KMS-11 (cell line): Measurements from ENCODE around the gene TIMELESS.

Source experiments
- H2AFZ ChIP-seq: fragments of 200-600 bp; sonication (generic); 2 replicates; pipeline ENCODE4 v1.6.1; 2016; ENCODE audit warnings: antibody characterized with exemption, mixed run types, low read depth
- H3K27ac ChIP-seq: fragments of 200-600 bp; sonication (generic); 2 replicates; pipeline ENCODE4 v1.6.1; 2016; ENCODE audit warnings: mild to moderate bottlenecking, mixed run types
- H3K27me3 ChIP-seq: fragments of 200-600 bp; sonication (generic); 2 replicates; pipeline ENCODE4 v1.6.1; 2017; ENCODE audit warnings: mild to moderate bottlenecking, low read depth, mixed run types, moderate library complexity; ENCODE audit not compliant: insufficient read depth
- H3K36me3 ChIP-seq: fragments of 200-600 bp; sonication (generic); 2 replicates; pipeline ENCODE4 v1.6.1; 2017; ENCODE audit warnings: mild to moderate bottlenecking, mixed run types; ENCODE audit not compliant: insufficient read depth
- H3K4me1 ChIP-seq: fragments of 200-600 bp; sonication (generic); 2 replicates; pipeline ENCODE4 v1.6.1; 2016; ENCODE audit warnings: mild to moderate bottlenecking, low read depth, mixed run types; ENCODE audit not compliant: poor library complexity, severe bottlenecking
- H3K4me2 ChIP-seq: fragments of 200-600 bp; sonication (generic); 2 replicates; pipeline ENCODE4 v1.7.0; 2016; ENCODE audit warnings: mild to moderate bottlenecking, mixed run types
- H3K4me3 ChIP-seq: fragments of 200-600 bp; sonication (generic); IDR thresholded peaks from 2 replicates; pipeline ENCODE4 v1.6.1; 2017; ENCODE audit warnings: low read depth, low read length, mixed read lengths; ENCODE audit not compliant: insufficient read depth
- H3K79me2 ChIP-seq: fragments of 200-600 bp; sonication (generic); 2 replicates; pipeline ENCODE4 v1.6.1; 2016; ENCODE audit warnings: low read depth, mixed run types; ENCODE audit not compliant: insufficient read depth
- H3K9ac ChIP-seq: fragments of 200-600 bp; sonication (generic); 2 replicates; pipeline ENCODE4 v1.6.1; 2016; ENCODE audit warnings: mild to moderate bottlenecking, mixed run types
- H4K20me1 ChIP-seq: fragments of 200-600 bp; sonication (generic); 2 replicates; pipeline ENCODE4 v1.6.1; 2016; ENCODE audit warnings: mild to moderate bottlenecking, mixed run types; ENCODE audit not compliant: insufficient read depth
- CTCF ChIP-seq: fragments of 200-600 bp; sonication (generic); conservative IDR thresholded peaks from 2 replicates; pipeline ENCODE4 v1.6.1; 2017; ENCODE audit warnings: low read depth, mild to moderate bottlenecking, antibody characterized with exemption, low read length, moderate library complexity, mixed read lengths

The TIMELESS gene

GRCh38 chr12:56462565-56462964 lies 13.3 kb upstream of the TIMELESS start:
- H2AFZ ChIP-seq, result no peak overlapping the region

GRCh38 chr12:56461235-56462159 lies 12.3 kb upstream of the TIMELESS start:
- Histone ChIP-seq H3K4me2 (no peak overlapping the region), H3K36me3 (no peaks in the 10 kb centered on the region), H3K27me3 (no peaks in the 10 kb centered on the region), H3K79me2 (no peaks in the 10 kb centered on the region), H3K27ac (no peak overlapping the region), H3K9ac (no peak overlapping the region), H3K4me1 (peaks cover 7% of the 10 kb centered on the region), H3K4me3 (no peak overlapping the region), H2AFZ (no peak overlapping the region), H4K20me1 (no peaks in the 10 kb centered on the region)
- TF ChIP-seq CTCF, result no peak

More at GRCh38 chr12:56462565-56462964, 13.3 kb upstream of the TIMELESS start:
- Histone ChIP-seq H3K4me1 (peaks cover 11% of the 10 kb centered on the region), H4K20me1 (no peaks in the 10 kb centered on the region), H3K36me3 (no peaks in the 10 kb centered on the region), H3K27ac (no peak overlapping the region), H3K4me2 (no peak overlapping the region), H3K79me2 (no peaks in the 10 kb centered on the region), H3K4me3 (no peak overlapping the region), H3K9ac (no peak overlapping the region), H3K27me3 (no peaks in the 10 kb centered on the region)
- no peak for TF ChIP-seq CTCF

GRCh38 chr12:56457817-56458216 lies 8.6 kb upstream of the TIMELESS start:
- no peak for TF ChIP-seq CTCF
- Histone ChIP-seq H3K36me3 (no peaks in the 10 kb centered on the region), H4K20me1 (no peaks in the 10 kb centered on the region), H3K9ac (no peak overlapping the region), H2AFZ (no peak overlapping the region), H3K27ac (no peak overlapping the region), H3K27me3 (no peaks in the 10 kb centered on the region), H3K4me2 (no peak overlapping the region), H3K79me2 (no peaks in the 10 kb centered on the region), H3K4me3 (no peak overlapping the region), H3K4me1 (no peaks in the 10 kb centered on the region)

- TF ChIP-seq CTCF, result no peak
- H3K36me3 ChIP-seq, result no peaks in the 10 kb centered on the region
- no peaks in the 10 kb centered on the region for H3K79me2 ChIP-seq
- H3K4me3 ChIP-seq, result no peak within 1 kb of the TSS
- no peak within 1 kb of the TSS for H2AFZ ChIP-seq
- H3K4me1 ChIP-seq, result peaks cover 8% of the 10 kb centered on the region
- H3K27me3 ChIP-seq, result no peaks in the 10 kb centered on the region
- H3K27ac ChIP-seq, result no peak within 1 kb of the TSS
- H3K4me2 ChIP-seq, result no peak within 1 kb of the TSS
- no peaks in the 10 kb centered on the region for H4K20me1 ChIP-seq
- no peak within 1 kb of the TSS for H3K9ac ChIP-seq
These were observed 5.3 kb upstream of the TIMELESS start, which contains the start of gene MIP for GRCh38 chr12:56454557-56454956. Gene MIP, minus strand, starts transcription at chr12:56454657. Its CDS starts 44 bp downstream, at chr12:56454613.
